IPS DF 6.9 (cell line): ENCODE results near the gene CT47A1.
"Not testable (repeated sequence)": the region's sequence is repeated elsewhere in the genome, so short reads cannot be mapped to it uniquely, and the experiment has no call there.

Experiments used
- DNase-seq: peaks from one replicate; pipeline ENCODE4 v3.0.0-alpha.2; 2013; ENCODE audit warnings: low read depth, low spot score
- H3K27ac ChIP-seq: one replicate; pipeline ENCODE4 v1.5.1; 2013; ENCODE audit warnings: low read length, control low read depth
- H3K27me3 ChIP-seq: 2 replicates; pipeline ENCODE4 v1.6.1; 2013; ENCODE audit warnings: mild to moderate bottlenecking, low read length; ENCODE audit not compliant: control insufficient read depth, insufficient read depth
- H3K36me3 ChIP-seq: 2 replicates; pipeline ENCODE4 v1.6.1; 2013; ENCODE audit warnings: low read length; ENCODE audit not compliant: control insufficient read depth, insufficient read depth
- H3K4me1 ChIP-seq: 2 replicates; pipeline ENCODE4 v1.6.1; 2013; ENCODE audit warnings: low read length; ENCODE audit not compliant: control insufficient read depth, insufficient read depth
- H3K4me3 ChIP-seq: 2 replicates; pipeline ENCODE4 v1.5.1; 2013; ENCODE audit warnings: mild to moderate bottlenecking, low read length
- H3K9me3 ChIP-seq: 2 replicates; pipeline ENCODE4 v1.6.1; 2013; ENCODE audit warnings: low read length, inconsistent platforms; ENCODE audit not compliant: control insufficient read depth, insufficient read depth
- WGBS: extraction: QIAGEN DNeasy Blood & Tissue Kit; methylation state at CpG from one replicate; pipeline ENCODE4 v1.1.7; 2013; ENCODE audit warnings: mixed read lengths, missing lambda C conversion rate; ENCODE audit not compliant: insufficient read length, insufficient coverage; 5-methylcytosine and 5-hydroxymethylcytosine counted together

Gene CT47A1

DNA sequence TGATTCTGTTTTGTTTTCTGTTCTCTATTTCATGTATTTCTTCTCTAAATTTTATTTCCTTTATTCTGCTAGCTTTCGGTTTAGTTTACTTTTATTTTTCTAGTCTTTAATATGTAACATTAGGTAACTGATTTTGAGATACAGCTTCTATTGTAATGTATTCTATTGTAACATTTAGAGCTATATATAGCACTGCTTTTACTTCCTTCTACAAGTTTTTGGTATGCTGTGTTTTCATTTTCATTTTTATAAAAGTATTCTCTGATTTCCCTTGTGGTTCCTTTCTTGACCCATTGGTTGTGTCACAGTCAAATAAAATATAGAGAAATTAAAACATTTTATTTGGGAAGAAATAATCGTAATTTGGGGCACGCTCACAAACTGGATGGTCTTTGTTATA, 13.9 kb upstream of the CT47A1 start:
- no peaks in the 10 kb centered on the region for H3K4me1 ChIP-seq
- DNase-seq: no peak
- H3K27ac ChIP-seq: no peak overlapping the region
- H3K27me3 ChIP-seq: no peaks in the 10 kb centered on the region
- H3K9me3 ChIP-seq: no peaks in the 10 kb centered on the region
- WGBS: no CpG with 5 or more reads among the region's 3 CpGs
- H3K36me3 ChIP-seq: no peaks in the 10 kb centered on the region
- H3K4me3 ChIP-seq: no peak overlapping the region

DNA sequence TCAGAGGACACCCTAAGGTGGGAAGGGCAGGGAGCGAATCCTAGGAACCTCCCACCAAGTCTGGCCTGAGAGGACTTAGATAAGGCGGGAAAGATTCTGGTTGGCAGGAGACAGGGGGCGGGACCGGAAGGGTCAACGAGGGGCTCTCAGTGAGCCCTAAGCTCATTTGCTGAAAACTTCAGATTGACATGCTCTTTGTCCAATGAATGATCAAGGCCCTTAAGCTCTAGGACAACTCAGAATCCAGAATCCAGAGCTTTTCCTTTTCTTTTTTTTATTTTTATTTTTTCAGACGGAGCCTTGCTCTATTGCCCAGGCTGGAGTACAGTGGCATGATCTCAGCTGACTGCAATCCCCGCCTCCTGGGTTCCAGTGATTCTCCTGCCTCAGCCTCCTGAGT, 29.1 kb downstream of the CT47A1 start, which contains the start of gene CT47A7:
Gene CT47A7 (minus strand): TSS at position 101 of the 400 bp plus-strand sequence. CDS start 255 bp downstream, outside the sequence.
- not testable (repeated sequence) for H3K4me3 ChIP-seq, DNase-seq, H3K9me3 ChIP-seq, H3K36me3 ChIP-seq, H3K4me1 ChIP-seq, H3K27ac ChIP-seq, H3K27me3 ChIP-seq
- WGBS: no CpG with 5 or more reads among the region's 7 CpGs
